HEK293T (cell line): ENCODE results near the gene DOK3.

Source experiments
- ELF4 ChIP-seq: fragments of 450-650 bp; IDR thresholded peaks from 2 replicates; pipeline ENCODE4 v1.6.1; 2017; ENCODE audit warnings: antibody characterized with exemption
- FOXA1 ChIP-seq: fragments of 450-650 bp; IDR thresholded peaks from 2 replicates; pipeline ENCODE4 v1.6.1; 2016; ENCODE audit warnings: mild to moderate bottlenecking
- FOXM1 ChIP-seq: fragments of 450-650 bp; IDR thresholded peaks from 2 replicates; pipeline ENCODE4 v1.6.1; 2017; ENCODE audit warnings: mild to moderate bottlenecking, borderline replicate concordance
- SP1 ChIP-seq: fragments of 450-650 bp; IDR thresholded peaks from 2 replicates; pipeline ENCODE4 v1.6.1; 2017
- SUZ12 ChIP-seq: fragments of 450-650 bp; IDR thresholded peaks from 2 replicates; pipeline ENCODE4 v1.6.1; 2016; ENCODE audit warnings: mild to moderate bottlenecking
- TF ChIP-seq, protein P1 (sequence below): fragments of 450-650 bp; IDR thresholded peaks from 2 replicates; pipeline ENCODE4 v1.6.1; 2016

GRCh38 chr5:177496727-177497291 is 12.8 kb downstream of the DOK3 start:
- TF ChIP-seq SP1 = no peak
- no peak for TF ChIP-seq SUZ12
- no peak for TF ChIP-seq FOXM1
- TF ChIP-seq, protein P1, sequence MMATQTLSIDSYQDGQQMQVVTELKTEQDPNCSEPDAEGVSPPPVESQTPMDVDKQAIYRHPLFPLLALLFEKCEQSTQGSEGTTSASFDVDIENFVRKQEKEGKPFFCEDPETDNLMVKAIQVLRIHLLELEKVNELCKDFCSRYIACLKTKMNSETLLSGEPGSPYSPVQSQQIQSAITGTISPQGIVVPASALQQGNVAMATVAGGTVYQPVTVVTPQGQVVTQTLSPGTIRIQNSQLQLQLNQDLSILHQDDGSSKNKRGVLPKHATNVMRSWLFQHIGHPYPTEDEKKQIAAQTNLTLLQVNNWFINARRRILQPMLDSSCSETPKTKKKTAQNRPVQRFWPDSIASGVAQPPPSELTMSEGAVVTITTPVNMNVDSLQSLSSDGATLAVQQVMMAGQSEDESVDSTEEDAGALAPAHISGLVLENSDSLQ = no peak
- no peak for TF ChIP-seq ELF4
- no peak for TF ChIP-seq FOXA1
